ENCODE results near the gene RECK.
"Not testable (repeated sequence)": the region's sequence is repeated elsewhere in the genome, so short reads cannot be mapped to it uniquely, and the experiment has no call there.

The RECK gene

GRCh38 chr9:36036780-36037548 lies at the start of gene RECK:
TSS of gene RECK (plus strand) at chr9:36036913. CDS start at chr9:36036999, 86 bp downstream.
- DNase-seq (ENCODE audit: low spot score), result peak; percentile 97

GRCh38 chr9:35990155-35990554 lies 46.6 kb upstream of the RECK start:
- no peak for DNase-seq (ENCODE audit: low spot score)

- not testable (repeated sequence) for DNase-seq (ENCODE audit: low spot score)
Observed at GRCh38 chr9:35993136-35993535, 43.6 kb upstream of the RECK start.

- no peak for DNase-seq (ENCODE audit: low spot score)
Observed at GRCh38 chr9:35993976-35994720, 42.6 kb upstream of the RECK start.

- DNase-seq (ENCODE audit: low spot score), result no peak
Observed at GRCh38 chr9:35994959-35995358, 41.8 kb upstream of the RECK start.

GRCh38 chr9:35996358-35996970 lies 40.2 kb upstream of the RECK start:
- peak; percentile 33 for DNase-seq (ENCODE audit: low spot score)

GRCh38 chr9:35997016-35997415 lies 39.7 kb upstream of the RECK start:
- DNase-seq (ENCODE audit: low spot score), result not testable (repeated sequence)

- no peak for DNase-seq (ENCODE audit: low spot score)
Observed at GRCh38 chr9:35998333-35998732, 38.4 kb upstream of the RECK start.

- no peak for DNase-seq (ENCODE audit: low spot score)
Observed at GRCh38 chr9:36005891-36006290, 30.8 kb upstream of the RECK start.

GRCh38 chr9:36006549-36007315 lies 30.0 kb upstream of the RECK start:
- DNase-seq (ENCODE audit: low spot score), result no peak

GRCh38 chr9:36007316-36007708 lies 29.4 kb upstream of the RECK start:
- DNase-seq (ENCODE audit: low spot score), result no peak

GRCh38 chr9:36007852-36008251 lies 28.9 kb upstream of the RECK start:
- DNase-seq (ENCODE audit: low spot score), result no peak

- DNase-seq (ENCODE audit: low spot score), result peak; percentile 89
Observed at GRCh38 chr9:36008774-36009300, 27.9 kb upstream of the RECK start.

- no peak for DNase-seq (ENCODE audit: low spot score)
Observed at GRCh38 chr9:36011379-36011778, 25.3 kb upstream of the RECK start.

- no peak for DNase-seq (ENCODE audit: low spot score)
Observed at GRCh38 chr9:36017278-36017677, 19.4 kb upstream of the RECK start.

GRCh38 chr9:36018129-36018528 lies 18.6 kb upstream of the RECK start:
- DNase-seq (ENCODE audit: low spot score), result no peak

- DNase-seq (ENCODE audit: low spot score), result no peak
Observed at GRCh38 chr9:36018891-36019720, 17.6 kb upstream of the RECK start.

GRCh38 chr9:36021968-36022367 lies 14.7 kb upstream of the RECK start:
- DNase-seq (ENCODE audit: low spot score), result no peak

- DNase-seq (ENCODE audit: low spot score), result peak; percentile 78
Observed at GRCh38 chr9:36023260-36024048, 13.3 kb upstream of the RECK start.

- no peak for DNase-seq (ENCODE audit: low spot score)
Observed at GRCh38 chr9:36025746-36026145, 11.0 kb upstream of the RECK start.

Measured in iPS-NIHi11 (cell line).